ENCODE data around the gene RPL10A.

The RPL10A gene

DNA sequence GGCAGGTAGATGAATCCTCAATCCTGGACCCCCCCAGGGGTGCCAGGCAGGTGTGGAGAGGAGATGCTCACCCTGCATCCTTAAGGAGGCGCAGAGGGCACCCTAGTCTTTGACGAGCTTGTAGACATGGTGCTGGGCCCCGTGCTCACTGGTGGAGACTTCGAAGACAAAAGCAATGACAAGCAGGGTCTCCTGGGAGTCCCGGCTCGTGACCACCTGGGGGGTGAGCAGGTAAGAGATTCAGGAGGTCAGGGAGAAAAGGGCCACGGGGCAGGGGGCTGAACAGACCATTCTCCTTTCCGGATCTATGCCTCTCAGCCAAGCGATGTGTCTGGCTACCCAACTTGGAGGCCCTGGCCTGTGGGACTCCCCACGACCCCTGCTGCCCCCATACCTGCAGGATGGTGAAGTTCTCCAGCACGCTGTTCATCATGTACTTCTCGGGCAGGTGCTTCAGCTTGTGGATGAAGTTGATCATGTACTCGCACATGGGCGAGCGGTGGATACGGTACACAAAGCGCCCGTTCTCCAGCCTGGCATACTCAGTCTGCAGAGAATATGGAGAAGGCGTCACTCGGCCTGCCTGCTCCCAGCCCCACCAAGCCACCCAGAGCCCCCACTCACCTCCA lies 6.9 kb downstream of the RPL10A start:
- Histone ChIP-seq H3K9me3 (no peaks in the 10 kb centered on the region), H3K4me1 (peaks cover 11% of the 10 kb centered on the region), H3K36me3 (replicated peaks) (peaks cover 44% of the 10 kb centered on the region), H3K4me3 (no peak overlapping the region), H3K27me3 (ENCODE audit: low read depth) (no peaks in the 10 kb centered on the region)
- in situ Hi-C loops (cut with MboI; ENCODE audit: low sequenced_read_pairs) = no loop called here
- DNase-seq (ENCODE audit: low spot score in 2 of 2) = peak in 1 of 2 experiments; percentile 45

DNA sequence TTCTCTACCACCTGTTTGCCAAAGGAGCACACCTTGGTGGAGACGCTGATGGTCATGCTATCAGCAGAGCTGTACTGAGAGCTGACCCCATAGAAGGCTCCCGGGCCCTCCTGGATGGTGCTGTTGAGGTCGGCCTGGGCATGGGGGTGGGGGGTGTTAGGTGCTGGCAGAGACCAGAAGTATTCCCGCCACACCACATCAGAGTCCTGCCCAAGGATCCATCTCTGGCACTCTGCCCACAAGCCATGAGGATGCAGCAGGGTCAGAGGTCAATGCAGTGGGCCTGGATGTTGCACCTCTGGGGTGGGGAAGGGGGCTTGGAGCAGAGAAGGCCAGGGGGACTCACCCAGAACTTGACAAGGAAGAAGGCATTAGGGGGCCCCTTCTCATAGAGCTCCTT lies 7.4 kb downstream of the RPL10A start:
- Histone ChIP-seq H3K27me3 (ENCODE audit: low read depth) (no peaks in the 10 kb centered on the region), H3K4me3 (no peak overlapping the region), H3K36me3 (replicated peaks) (peaks cover 39% of the 10 kb centered on the region), H3K9me3 (no peaks in the 10 kb centered on the region), H3K4me1 (peaks cover 8% of the 10 kb centered on the region)
- in situ Hi-C loops (cut with MboI; ENCODE audit: low sequenced_read_pairs) = no loop called here
- no peak for DNase-seq (ENCODE audit: low spot score in 2 of 2)

DNA sequence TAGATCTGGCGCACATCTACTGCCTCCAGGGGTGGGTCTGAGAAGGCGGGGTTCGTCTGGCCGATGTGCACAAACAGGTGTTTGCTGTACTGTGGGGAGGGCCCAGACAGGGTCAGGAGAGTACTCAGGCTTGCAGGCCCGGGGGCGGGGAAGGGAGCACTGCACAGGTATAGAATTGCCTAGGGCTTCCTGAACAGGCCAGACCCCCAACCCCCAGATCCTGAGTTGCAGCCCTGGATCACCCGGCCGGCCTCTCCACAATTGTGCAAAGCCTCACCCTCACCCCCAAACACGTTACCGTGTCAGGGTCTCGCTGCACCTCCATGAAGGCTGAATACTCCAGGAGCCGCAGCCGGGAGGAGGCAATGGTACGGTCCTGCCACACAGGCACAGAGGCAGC lies 7.8 kb downstream of the RPL10A start:
- peaks cover 4% of the 10 kb centered on the region; the same call in 1 of the 2 replicates for H3K4me1 ChIP-seq
- H3K27me3 ChIP-seq (ENCODE audit: low read depth) = no peaks in the 10 kb centered on the region
- peak in 1 of 2 experiments; percentile 36 for DNase-seq (ENCODE audit: low spot score in 2 of 2)
- peaks cover 35% of the 10 kb centered on the region for H3K36me3 ChIP-seq (replicated peaks)
- no peak overlapping the region for H3K4me3 ChIP-seq
- no peaks in the 10 kb centered on the region for H3K9me3 ChIP-seq
- in situ Hi-C loops (cut with MboI; ENCODE audit: low sequenced_read_pairs) = no loop called here

DNA sequence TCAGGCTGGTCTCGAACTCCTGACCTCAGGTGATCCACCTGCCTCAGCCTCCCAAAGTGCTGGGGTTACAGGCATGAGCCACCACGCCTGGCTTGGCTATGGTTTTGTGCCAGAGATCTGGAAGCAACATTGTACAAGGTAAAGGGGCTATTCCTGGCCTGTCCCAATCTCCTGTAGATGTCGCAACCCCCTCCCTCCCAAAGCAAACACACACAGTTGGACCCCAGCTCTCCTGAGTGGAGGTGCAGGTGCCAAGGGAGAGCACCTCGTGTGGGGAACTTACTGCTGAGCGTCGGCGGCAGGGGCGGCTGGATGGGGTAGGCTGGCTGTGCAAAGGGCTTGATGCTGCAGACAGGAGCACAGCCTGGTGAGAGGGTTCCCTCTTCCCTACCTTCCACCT lies 8.8 kb downstream of the RPL10A start:
- H3K9me3 ChIP-seq = no peaks in the 10 kb centered on the region
- no peak overlapping the region for H3K4me3 ChIP-seq
- DNase-seq (ENCODE audit: low spot score in 2 of 2) = no peak
- peaks cover under 1% of the 10 kb centered on the region; the same call in 1 of the 2 replicates for H3K4me1 ChIP-seq
- in situ Hi-C loops (cut with MboI; ENCODE audit: low sequenced_read_pairs) = no loop called here
- H3K36me3 ChIP-seq (replicated peaks) = peaks cover 25% of the 10 kb centered on the region
- H3K27me3 ChIP-seq (ENCODE audit: low read depth) = no peaks in the 10 kb centered on the region

DNA sequence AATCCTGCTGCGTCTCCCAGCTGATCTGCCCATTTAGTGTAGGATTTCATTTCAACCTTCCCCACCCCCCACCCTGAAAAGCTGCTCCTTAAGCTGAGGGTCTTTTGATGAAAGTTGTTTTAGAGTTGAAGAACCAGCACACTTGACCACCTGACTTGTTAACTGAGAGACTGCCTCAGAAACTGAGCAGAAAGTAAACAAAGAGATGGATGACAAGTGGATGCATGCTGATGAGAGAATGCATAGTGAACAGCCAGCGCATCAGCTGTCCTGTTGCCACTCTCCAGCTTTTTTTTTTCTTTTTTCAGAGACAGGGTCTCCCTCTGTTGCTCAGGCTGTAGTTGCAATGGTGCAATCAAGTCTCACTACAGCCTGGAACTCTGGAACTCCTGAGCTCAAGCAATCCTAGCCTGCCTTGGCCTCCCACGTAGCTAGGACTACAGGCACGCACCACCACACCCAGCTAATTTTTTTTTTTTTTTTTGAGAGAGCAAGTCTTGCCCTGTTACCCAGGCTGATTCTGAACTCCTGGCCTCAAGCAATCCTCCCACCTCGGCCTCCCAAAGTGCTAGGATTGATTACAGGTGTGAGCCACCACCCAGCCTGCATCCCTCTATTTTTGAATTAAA lies 9.5 kb downstream of the RPL10A start:
- no peak for DNase-seq (ENCODE audit: low spot score in 2 of 2)
- Histone ChIP-seq H3K36me3 (replicated peaks) (peaks cover 18% of the 10 kb centered on the region), H3K4me1 (no peaks in the 10 kb centered on the region), H3K9me3 (no peaks in the 10 kb centered on the region), H3K4me3 (no peak overlapping the region), H3K27me3 (ENCODE audit: low read depth) (no peaks in the 10 kb centered on the region)
- in situ Hi-C loops (cut with MboI; ENCODE audit: low sequenced_read_pairs) = no loop called here

DNA sequence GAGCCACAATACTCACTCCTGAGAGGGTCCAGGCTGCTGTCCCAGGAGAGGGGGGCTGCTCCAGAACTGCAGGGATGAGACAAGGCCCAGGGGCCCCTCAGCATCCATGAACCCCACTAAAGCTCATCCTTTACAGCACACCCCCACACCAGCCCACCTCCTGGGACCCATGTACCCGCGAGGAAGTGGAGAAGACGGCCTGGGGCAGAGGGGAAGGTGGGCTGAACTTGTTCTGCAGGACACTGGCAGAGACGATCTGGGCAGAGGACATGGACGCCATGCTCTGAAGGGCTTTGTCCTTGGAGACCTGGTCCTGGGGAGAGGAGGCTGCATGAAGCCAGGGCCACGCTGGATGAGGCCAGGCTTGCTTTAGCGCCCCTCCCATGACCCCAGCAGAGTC lies 10.1 kb downstream of the RPL10A start:
- peaks cover 14% of the 10 kb centered on the region for H3K36me3 ChIP-seq (replicated peaks)
- no peak for DNase-seq (ENCODE audit: low spot score in 2 of 2)
- no peaks in the 10 kb centered on the region for H3K9me3 ChIP-seq
- no peaks in the 10 kb centered on the region for H3K27me3 ChIP-seq (ENCODE audit: low read depth)
- in situ Hi-C loops (cut with MboI; ENCODE audit: low sequenced_read_pairs) = no loop called here
- no peak overlapping the region for H3K4me3 ChIP-seq
- H3K4me1 ChIP-seq = no peaks in the 10 kb centered on the region

DNA sequence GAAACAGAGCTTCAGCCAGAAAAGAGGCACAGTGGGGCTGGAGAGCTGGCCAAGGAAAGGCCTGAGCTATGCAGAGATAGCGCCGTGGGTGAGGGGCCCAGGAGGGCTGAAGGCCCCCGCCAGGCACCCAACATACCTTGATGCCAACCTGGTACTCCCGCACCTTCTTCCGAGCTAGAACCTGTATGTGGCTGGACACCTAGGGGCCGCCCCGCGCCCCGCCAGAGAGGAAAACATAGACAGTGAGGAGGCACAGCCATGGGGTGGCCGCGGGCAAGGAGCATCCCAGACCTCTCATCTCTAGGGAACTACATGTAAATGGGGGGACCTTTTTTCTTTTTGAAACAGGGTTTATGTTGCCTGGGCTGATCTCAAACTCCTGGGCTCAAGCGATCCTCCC lies 12.0 kb downstream of the RPL10A start:
- H3K4me3 ChIP-seq = no peak overlapping the region
- in situ Hi-C loops (cut with MboI; ENCODE audit: low sequenced_read_pairs) = no loop called here
- no peaks in the 10 kb centered on the region for H3K27me3 ChIP-seq (ENCODE audit: low read depth)
- DNase-seq (ENCODE audit: low spot score in 2 of 2) = no peak
- peaks cover 2% of the 10 kb centered on the region for H3K4me1 ChIP-seq
- peaks cover 1% of the 10 kb centered on the region; the same call in 1 of the 2 replicates for H3K36me3 ChIP-seq (replicated peaks)
- no peaks in the 10 kb centered on the region for H3K9me3 ChIP-seq

DNA sequence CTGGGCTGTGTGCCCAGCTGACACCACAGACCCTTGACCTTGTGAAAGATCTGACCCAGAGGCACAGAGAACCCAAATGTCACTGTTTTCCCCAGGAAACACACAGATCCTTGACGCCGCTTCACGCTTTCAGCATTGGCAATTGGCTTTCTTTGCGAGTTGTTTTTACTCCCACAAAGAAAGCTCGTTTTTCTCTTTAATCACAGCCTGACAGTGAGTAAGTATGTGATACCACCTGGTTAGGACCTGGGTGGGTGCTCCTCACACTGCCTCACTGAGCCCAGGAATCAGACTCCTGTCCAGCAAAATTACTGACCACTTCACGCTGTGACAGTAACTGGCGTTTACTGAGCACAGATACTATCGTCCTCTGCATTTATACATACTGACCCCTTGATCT lies 13.0 kb downstream of the RPL10A start:
- H3K4me3 ChIP-seq = no peak overlapping the region
- in situ Hi-C loops (cut with MboI; ENCODE audit: low sequenced_read_pairs) = no loop called here

DNA sequence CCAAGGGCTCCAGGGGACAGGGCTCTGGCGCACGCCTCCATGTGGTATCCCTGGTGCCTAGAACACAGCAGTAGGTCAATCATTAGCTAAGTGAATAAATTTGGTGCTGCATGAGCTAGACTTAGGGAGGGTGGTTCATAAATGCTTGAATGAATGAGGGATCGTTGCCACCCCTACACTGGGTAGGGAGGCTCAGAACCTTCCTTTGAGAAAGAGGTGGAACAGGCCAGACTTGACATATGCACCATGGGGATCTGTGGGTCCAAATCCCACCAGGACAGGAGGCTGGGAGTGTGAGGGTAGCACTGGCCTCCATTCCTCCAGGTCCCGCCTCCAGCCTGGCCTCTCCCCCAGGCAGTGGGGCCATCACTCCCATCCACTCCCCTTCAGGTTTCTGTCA lies 14.9 kb downstream of the RPL10A start:
- in situ Hi-C loops (cut with MboI; ENCODE audit: low sequenced_read_pairs) = no loop called here

More for the DNA sequence above, 13.0 kb downstream of the RPL10A start:
- no peaks in the 10 kb centered on the region for H3K36me3 ChIP-seq (replicated peaks)
- DNase-seq (ENCODE audit: low spot score in 2 of 2) = no peak
- no peaks in the 10 kb centered on the region for H3K9me3 ChIP-seq
- no peaks in the 10 kb centered on the region for H3K27me3 ChIP-seq (ENCODE audit: low read depth)
- peaks cover 12% of the 10 kb centered on the region for H3K4me1 ChIP-seq

DNA sequence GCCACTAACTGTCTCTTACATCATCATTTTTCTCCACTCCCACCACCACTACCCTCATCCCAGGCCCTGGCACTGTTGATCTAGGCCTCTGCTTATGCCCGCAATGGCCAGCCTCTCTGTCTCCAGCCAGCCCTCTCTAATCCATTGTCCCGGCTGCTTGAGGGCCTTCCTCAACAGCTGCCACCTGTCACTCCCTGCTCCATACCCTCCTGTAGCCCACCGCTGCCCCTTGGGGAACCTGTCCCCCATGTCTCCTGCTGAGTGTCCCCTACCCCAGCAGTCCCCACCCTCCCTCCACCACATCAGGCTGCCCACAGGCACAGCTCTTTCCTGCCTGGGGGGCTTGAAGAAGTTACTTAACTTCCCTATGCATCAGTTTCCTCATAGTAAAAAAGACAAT lies 15.3 kb downstream of the RPL10A start:
- Histone ChIP-seq H3K4me3 (no peak overlapping the region), H3K27me3 (ENCODE audit: low read depth) (no peaks in the 10 kb centered on the region), H3K4me1 (peaks cover 12% of the 10 kb centered on the region), H3K9me3 (no peaks in the 10 kb centered on the region), H3K36me3 (replicated peaks) (no peaks in the 10 kb centered on the region)
- no peak for DNase-seq (ENCODE audit: low spot score in 2 of 2)
- in situ Hi-C loops (cut with MboI; ENCODE audit: low sequenced_read_pairs) = no loop called here

More for the DNA sequence above, 14.9 kb downstream of the RPL10A start:
- H3K9me3 ChIP-seq = no peaks in the 10 kb centered on the region
- DNase-seq (ENCODE audit: low spot score in 2 of 2) = no peak
- H3K4me3 ChIP-seq = no peak overlapping the region
- no peaks in the 10 kb centered on the region for H3K36me3 ChIP-seq (replicated peaks)
- H3K4me1 ChIP-seq = peaks cover 12% of the 10 kb centered on the region
- H3K27me3 ChIP-seq (ENCODE audit: low read depth) = no peaks in the 10 kb centered on the region

DNA sequence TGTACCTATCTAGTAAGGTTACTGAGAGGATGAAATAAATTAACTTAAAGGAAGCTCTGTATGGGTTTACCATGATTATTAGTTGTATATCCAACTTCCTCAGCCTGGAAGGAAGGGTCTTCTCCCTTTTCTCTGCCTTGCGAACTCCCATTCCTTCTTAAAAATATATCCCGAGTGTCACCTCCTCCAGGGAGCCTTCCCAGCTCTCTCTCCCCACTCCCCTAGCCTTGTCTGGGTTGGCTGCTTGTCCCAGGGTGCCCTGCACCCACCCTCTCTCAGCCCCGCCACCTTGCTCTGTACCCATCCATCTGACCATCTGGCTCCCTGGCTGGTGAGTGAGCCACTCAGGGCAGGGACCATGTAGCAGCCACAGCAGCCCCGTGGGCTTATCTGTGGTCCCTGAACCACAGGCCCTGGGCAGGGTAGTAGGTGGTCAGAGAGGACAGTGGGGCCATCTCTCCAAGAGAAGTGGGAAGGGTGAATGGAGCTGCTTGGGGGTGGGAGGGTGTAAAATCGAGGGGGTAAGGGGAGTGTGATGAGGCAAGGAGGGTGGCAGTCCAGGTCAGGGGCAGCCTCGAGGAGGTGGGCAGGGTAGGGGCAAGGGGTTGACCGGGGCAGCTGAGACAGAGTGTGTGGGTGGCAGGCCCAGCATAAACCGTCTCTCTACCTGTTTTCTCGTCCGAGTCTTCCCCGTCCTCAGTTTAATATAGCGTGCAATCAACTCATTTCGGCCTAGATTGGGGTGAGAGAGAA lies 15.9 kb downstream of the RPL10A start:
- DNase-seq (ENCODE audit: low spot score in 2 of 2) = no peak

DNA sequence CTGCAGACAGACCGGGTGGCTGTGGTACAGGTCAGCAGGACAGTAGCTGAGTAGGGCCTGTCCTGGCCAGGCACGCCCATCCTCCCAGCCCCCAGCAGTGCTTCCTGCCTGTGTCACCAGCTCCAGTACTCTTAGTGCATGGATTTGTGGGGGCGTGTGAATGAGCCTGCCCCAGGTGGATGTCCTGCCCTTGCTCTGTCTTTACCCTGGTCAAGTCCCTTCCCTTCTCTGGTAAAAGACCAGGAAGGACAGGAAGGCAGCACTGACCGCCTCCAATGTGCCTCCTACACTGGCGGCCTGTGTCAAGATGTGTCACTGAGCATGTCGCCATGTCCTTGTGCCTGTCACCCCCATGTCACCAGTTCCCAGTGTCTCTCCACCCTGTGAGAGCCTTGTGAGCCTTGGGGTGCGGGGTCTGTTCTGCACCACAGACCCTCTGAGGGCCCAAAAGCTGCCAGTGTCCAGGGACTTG lies 16.8 kb downstream of the RPL10A start:
- H3K27me3 ChIP-seq (ENCODE audit: low read depth) = no peaks in the 10 kb centered on the region
- H3K36me3 ChIP-seq (replicated peaks) = no peaks in the 10 kb centered on the region
- peaks cover 12% of the 10 kb centered on the region for H3K4me1 ChIP-seq
- H3K9me3 ChIP-seq = no peaks in the 10 kb centered on the region
- no peak for DNase-seq (ENCODE audit: low spot score in 2 of 2)
- in situ Hi-C loops (cut with MboI; ENCODE audit: low sequenced_read_pairs) = no loop called here
- no peak overlapping the region for H3K4me3 ChIP-seq

More for the DNA sequence above, 15.9 kb downstream of the RPL10A start:
- Histone ChIP-seq H3K27me3 (ENCODE audit: low read depth) (no peaks in the 10 kb centered on the region), H3K9me3 (no peaks in the 10 kb centered on the region), H3K4me3 (no peak overlapping the region), H3K36me3 (replicated peaks) (no peaks in the 10 kb centered on the region), H3K4me1 (peaks cover 12% of the 10 kb centered on the region)
- in situ Hi-C loops (cut with MboI; ENCODE audit: low sequenced_read_pairs) = no loop called here

DNA sequence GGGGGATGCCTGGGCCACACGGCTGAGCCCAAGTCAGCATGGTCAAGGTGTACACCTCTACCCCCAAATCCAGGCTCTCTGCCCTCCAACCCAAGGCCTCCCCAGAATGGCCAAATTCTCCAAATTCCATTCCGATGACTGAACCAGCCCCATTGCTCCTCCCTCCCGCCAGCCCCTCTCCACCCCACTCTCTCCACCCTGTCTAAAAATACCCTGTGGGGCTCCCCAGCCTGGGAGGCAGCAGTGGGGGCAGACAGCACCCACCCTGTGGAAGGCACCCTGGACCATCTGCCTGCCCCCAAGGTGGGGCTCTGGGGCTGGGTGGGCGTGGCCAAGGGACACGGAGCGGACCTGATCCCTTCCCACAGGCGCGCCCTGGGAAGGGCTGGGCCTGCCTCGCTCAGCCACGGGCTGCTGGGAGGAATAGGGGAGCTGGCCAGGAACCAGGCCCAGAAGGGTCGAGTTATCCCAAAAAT lies 17.2 kb downstream of the RPL10A start:
- Histone ChIP-seq H3K27me3 (ENCODE audit: low read depth) (no peaks in the 10 kb centered on the region), H3K36me3 (replicated peaks) (no peaks in the 10 kb centered on the region), H3K9me3 (no peaks in the 10 kb centered on the region), H3K4me1 (peaks cover 12% of the 10 kb centered on the region), H3K4me3 (no peak overlapping the region)
- in situ Hi-C loops (cut with MboI; ENCODE audit: low sequenced_read_pairs) = no loop called here
- DNase-seq (ENCODE audit: low spot score in 2 of 2) = peak in 1 of 2 experiments; percentile 60

Measured in HAP-1 (cell line).